GM18951 (cell line): ENCODE results near the gene SPIB.
A peak's percentile ranks its signal among the peaks of the same experiment; 100 is the strongest.

ENCODE experiments used
- POLR2A ChIP-seq: IDR thresholded peaks from 4 replicates; pipeline ENCODE4 v1.6.1; 2011; ENCODE audit warnings: mild to moderate bottlenecking; ENCODE audit not compliant: insufficient read length, insufficient read depth; ENCODE audit errors: extremely low read depth
- in situ Hi-C: fragments of 300-500 bp; cut with MboI; formaldehyde crosslinking; loops from one replicate; pipeline ENCODE4 v1.12.0; 2022; ENCODE audit warnings: low sequenced_read_pairs, mixed read lengths, inconsistent platforms; ENCODE audit not compliant: unreplicated experiment

The SPIB gene

GRCh38 chr19:50417111-50418081 is 1.3 kb upstream of the SPIB start:
- no peak for TF ChIP-seq POLR2A
- in situ Hi-C loops = no loop called here

- TF ChIP-seq POLR2A = no peak
- in situ Hi-C loops = no loop called here
These were observed 363 bp downstream of the SPIB start for GRCh38 chr19:50419022-50419579.

- in situ Hi-C loops = no loop called here
- peak; percentile 46 for TF ChIP-seq POLR2A
These were observed 870 bp downstream of the SPIB start for GRCh38 chr19:50419580-50420035.

- TF ChIP-seq POLR2A = no peak
- in situ Hi-C loops = no loop called here
These were observed 1.4 kb downstream of the SPIB start for GRCh38 chr19:50420127-50420526.

- no peak for TF ChIP-seq POLR2A
- in situ Hi-C loops = no loop called here
These were observed 2.1 kb downstream of the SPIB start for GRCh38 chr19:50420808-50421207.

GRCh38 chr19:50422397-50423278 is 3.9 kb downstream of the SPIB start:
- in situ Hi-C loops = no loop called here
- no peak for TF ChIP-seq POLR2A

- in situ Hi-C loops = no loop called here
- no peak for TF ChIP-seq POLR2A
These were observed 4.8 kb downstream of the SPIB start for GRCh38 chr19:50423279-50424113.

GRCh38 chr19:50425581-50425980 is 6.8 kb downstream of the SPIB start:
- TF ChIP-seq POLR2A = no peak
- in situ Hi-C loops = no loop called here

- in situ Hi-C loops = no loop called here
- no peak for TF ChIP-seq POLR2A
These were observed 8.7 kb downstream of the SPIB start for GRCh38 chr19:50427318-50427925.

GRCh38 chr19:50427997-50428425 is 9.3 kb downstream of the SPIB start:
- in situ Hi-C loops = no loop called here
- TF ChIP-seq POLR2A = no peak

GRCh38 chr19:50428772-50429463 is 10.2 kb downstream of the SPIB start:
- TF ChIP-seq POLR2A = no peak
- in situ Hi-C loops = no loop called here

GRCh38 chr19:50430888-50431342 is 12.2 kb downstream of the SPIB start:
- no peak for TF ChIP-seq POLR2A
- in situ Hi-C loops = no loop called here
